ENCODE data around the gene TNKS1BP1. TPM values are rescaled to one million over a fixed set of nuclear protein-coding genes. Genes with fewer than 3 reads are reported as not detected.

Gene TNKS1BP1
- polyA plus RNA-seq, 3 donors, result 57.9 to 62.7 (median 60.3) TPM

- no peak for DNase-seq (ENCODE audit: low read depth in 3 of 3, low spot score in 2 of 3)
Observed at GRCh38 chr11:57312511-57313021, 12.2 kb downstream of the TNKS1BP1 start.

- no peak for DNase-seq (ENCODE audit: low read depth in 3 of 3, low spot score in 2 of 3)
Observed at GRCh38 chr11:57311109-57311936, 13.4 kb downstream of the TNKS1BP1 start.

GRCh38 chr11:57310630-57311086 lies 14.1 kb downstream of the TNKS1BP1 start:
- DNase-seq (ENCODE audit: low read depth in 3 of 3, low spot score in 2 of 3), result no peak

GRCh38 chr11:57310091-57310490 lies 14.7 kb downstream of the TNKS1BP1 start:
- no peak for DNase-seq (ENCODE audit: low read depth in 3 of 3, low spot score in 2 of 3)

GRCh38 chr11:57309106-57310059 lies 15.4 kb downstream of the TNKS1BP1 start:
- DNase-seq (ENCODE audit: low read depth in 3 of 3, low spot score in 2 of 3), result no peak

- DNase-seq (ENCODE audit: low read depth in 3 of 3, low spot score in 2 of 3), result no peak
Observed at GRCh38 chr11:57308426-57309060, 16.2 kb downstream of the TNKS1BP1 start.

- no peak for DNase-seq (ENCODE audit: low read depth in 3 of 3, low spot score in 2 of 3)
Observed at GRCh38 chr11:57307666-57308270, 17.0 kb downstream of the TNKS1BP1 start.

GRCh38 chr11:57306940-57307565 lies 17.7 kb downstream of the TNKS1BP1 start:
- DNase-seq (ENCODE audit: low read depth in 3 of 3, low spot score in 2 of 3), result no peak

GRCh38 chr11:57306161-57306876 lies 18.4 kb downstream of the TNKS1BP1 start:
- DNase-seq (ENCODE audit: low read depth in 3 of 3, low spot score in 2 of 3), result no peak

- DNase-seq (ENCODE audit: low read depth in 3 of 3, low spot score in 2 of 3), result no peak
Observed at GRCh38 chr11:57305523-57305922, 19.2 kb downstream of the TNKS1BP1 start.

GRCh38 chr11:57303990-57304579 lies 20.7 kb downstream of the TNKS1BP1 start:
- no peak for DNase-seq (ENCODE audit: low read depth in 3 of 3, low spot score in 2 of 3)

- no peak for DNase-seq (ENCODE audit: low read depth in 3 of 3, low spot score in 2 of 3)
Observed at GRCh38 chr11:57303280-57303989, 21.3 kb downstream of the TNKS1BP1 start.

GRCh38 chr11:57302489-57302888 lies 22.3 kb downstream of the TNKS1BP1 start:
- no peak for DNase-seq (ENCODE audit: low read depth in 3 of 3, low spot score in 2 of 3)

GRCh38 chr11:57301711-57302423 lies 22.9 kb downstream of the TNKS1BP1 start:
- DNase-seq (ENCODE audit: low read depth in 3 of 3, low spot score in 2 of 3), result no peak

- no peak for DNase-seq (ENCODE audit: low read depth in 3 of 3, low spot score in 2 of 3)
Observed at GRCh38 chr11:57300785-57301184, 24.0 kb downstream of the TNKS1BP1 start.

- DNase-seq (ENCODE audit: low read depth in 3 of 3, low spot score in 2 of 3), result no peak
Observed at GRCh38 chr11:57299150-57299737, 25.5 kb downstream of the TNKS1BP1 start.

GRCh38 chr11:57297221-57297620 lies 27.5 kb downstream of the TNKS1BP1 start:
- no peak for DNase-seq (ENCODE audit: low read depth in 3 of 3, low spot score in 2 of 3)

All from right renal cortex interstitium (tissue), 3 donors.